NCI-H1048 (cell line): Measurements from ENCODE around the gene INO80B.
"Not testable (repeated sequence)": the region's sequence is repeated elsewhere in the genome, so short reads cannot be mapped to it uniquely, and the experiment has no call there.

Experiments
- DNase-seq: peaks from one replicate; lab custom pipeline; 2025; lab: John Stamatoyannopoulos, UW

The INO80B gene

GRCh38 chr2:74426181-74426758 lies 28.6 kb upstream of the INO80B start:
- no peak for DNase-seq

DNA sequence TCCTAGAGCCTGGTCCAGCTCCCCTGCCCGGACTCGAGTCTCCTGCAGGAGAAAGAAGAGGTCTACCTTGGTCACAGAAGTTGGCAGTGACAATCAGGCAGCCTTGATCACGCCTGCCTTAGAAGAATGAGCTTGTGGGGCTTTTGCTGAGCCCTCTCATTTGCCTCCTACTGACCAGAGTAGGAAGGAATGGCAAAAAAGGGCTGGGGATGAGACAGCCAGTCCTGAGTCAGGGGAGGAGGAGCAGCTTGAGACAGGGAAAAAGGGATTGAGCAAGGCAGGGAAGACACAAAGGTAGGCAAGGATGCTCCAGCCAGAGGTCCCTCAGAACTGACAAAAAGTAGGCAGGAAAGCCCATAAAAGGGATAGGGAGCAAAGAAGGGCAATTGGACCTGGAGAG lies 27.3 kb upstream of the INO80B start:
- no peak for DNase-seq

GRCh38 chr2:74428675-74429074 lies 26.2 kb upstream of the INO80B start:
- no peak for DNase-seq

DNA sequence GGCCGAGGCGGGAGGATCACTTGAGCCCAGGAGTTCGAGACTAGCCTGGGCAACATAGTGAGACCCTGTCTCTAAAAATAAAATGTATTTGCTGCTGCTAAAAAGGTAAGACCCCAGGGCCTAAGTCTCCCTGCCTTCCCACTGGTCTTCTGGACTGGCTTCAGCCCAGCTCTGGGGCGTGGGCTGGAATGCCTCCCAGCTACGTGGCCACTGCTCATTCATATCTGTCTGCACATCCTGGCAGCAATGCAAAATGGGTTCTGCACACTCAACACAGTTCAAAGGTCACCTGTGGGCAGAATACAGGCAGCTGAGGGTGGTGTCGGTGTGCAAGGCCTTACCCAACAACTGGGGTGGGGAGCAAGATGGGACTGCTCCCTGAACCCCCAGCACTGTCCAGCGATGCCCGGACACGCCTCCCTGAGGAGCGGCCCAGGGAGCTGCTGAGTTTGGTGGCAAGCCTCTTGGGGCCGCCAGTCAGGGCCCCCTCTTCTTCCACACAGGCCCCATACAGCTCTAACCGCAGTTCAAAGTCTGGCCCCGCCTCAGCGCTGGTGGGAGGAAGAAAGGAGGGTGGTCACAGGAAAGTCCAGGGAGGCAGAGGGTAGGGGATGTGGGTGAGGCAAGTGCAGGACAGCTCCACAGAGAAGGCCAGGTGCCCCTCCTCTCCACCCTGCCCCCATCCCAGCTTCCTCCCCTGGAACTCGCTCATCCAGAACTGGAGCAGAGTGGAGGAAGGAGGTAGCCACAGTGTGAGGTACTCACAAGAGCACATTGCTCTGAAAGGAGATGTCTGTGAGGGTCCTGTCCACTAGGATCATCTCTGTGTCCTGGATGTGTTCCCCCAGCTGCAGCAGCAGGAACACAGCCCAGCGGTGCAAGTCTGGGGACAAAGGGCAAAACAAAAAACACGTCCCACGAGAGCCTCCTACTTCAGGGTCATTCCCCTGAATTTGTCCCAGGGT lies 25.1 kb upstream of the INO80B start:
- no peak for DNase-seq

- no peak for DNase-seq
These were observed 24.4 kb upstream of the INO80B start for GRCh38 chr2:74430502-74430901.

DNA sequence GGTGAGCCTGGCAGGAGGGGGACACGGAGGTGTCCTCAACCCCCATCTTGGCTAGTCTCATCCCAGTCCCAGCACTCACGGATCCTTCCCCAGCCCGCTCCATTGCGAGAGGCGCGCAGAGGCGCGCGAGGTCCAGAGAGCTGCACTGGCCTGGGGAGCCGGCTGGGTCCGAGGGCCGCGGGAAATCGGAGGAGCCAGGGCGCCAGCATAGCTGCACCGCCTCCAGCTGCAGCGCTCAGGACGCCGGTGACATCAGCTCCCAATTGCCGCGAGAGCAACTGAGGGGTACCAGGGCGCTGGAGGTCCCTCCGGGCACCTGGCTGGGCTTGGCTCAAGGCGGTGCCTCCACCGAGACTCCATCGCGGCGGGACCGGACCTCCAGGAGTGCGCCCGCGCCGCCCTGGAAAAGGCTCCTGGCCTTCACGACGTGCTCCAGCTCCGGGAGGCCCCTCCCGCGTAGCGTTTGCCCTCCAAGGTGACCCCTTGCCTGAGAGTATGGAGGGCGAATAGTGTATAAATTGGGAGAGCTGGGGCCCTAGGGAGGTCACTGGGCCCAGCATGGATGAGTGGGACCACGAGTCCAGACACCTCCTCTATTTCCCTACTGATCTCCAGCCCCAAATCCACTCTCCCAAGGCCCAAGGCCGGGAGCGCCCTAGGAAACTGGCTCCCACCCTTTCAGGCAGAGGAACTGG lies 18.6 kb upstream of the INO80B start:
- no peak for DNase-seq

GRCh38 chr2:74436848-74437695 lies 17.8 kb upstream of the INO80B start:
- no peak for DNase-seq

DNA sequence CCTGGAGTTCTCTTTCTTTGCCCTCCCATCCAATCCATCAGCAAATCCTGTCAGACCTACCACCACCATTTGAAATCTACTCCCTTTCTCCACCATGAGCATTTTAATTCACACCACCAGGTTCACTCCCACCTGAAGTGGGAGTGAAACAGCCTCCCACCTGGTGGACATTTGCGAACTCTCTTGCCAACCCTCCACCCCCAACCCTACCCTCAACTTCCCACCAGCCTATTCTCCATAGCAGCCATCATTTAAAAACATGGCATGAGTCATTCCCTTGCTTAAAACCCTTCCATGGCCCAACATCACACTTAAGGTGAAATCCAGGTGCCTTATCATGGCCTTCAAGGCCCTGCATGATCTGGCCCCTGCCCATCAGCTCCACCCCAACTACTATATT lies 16.6 kb upstream of the INO80B start:
- no peak for DNase-seq

DNA sequence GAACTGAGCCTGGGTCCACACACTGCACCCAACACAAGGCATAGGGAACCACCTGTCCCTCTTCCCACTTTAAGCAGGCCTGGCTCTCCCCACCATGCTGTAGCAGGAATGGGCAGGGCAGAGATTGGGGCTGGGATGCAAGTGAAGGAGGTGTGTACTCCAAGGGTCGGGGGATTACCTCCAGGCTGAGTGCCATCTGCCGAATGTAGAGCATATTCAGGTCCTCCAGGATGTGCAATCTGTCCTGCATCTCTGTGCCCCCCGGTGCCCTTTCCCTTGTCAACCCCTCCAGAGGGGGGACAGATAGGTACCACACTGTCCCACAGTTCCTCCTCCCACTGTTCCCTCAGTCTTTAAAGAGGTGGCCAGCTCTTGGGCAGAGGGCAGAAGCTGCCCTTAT lies 15.5 kb upstream of the INO80B start:
- DNase-seq = no peak

- no peak for DNase-seq
These were observed 15.0 kb upstream of the INO80B start for GRCh38 chr2:74439803-74440377.

DNA sequence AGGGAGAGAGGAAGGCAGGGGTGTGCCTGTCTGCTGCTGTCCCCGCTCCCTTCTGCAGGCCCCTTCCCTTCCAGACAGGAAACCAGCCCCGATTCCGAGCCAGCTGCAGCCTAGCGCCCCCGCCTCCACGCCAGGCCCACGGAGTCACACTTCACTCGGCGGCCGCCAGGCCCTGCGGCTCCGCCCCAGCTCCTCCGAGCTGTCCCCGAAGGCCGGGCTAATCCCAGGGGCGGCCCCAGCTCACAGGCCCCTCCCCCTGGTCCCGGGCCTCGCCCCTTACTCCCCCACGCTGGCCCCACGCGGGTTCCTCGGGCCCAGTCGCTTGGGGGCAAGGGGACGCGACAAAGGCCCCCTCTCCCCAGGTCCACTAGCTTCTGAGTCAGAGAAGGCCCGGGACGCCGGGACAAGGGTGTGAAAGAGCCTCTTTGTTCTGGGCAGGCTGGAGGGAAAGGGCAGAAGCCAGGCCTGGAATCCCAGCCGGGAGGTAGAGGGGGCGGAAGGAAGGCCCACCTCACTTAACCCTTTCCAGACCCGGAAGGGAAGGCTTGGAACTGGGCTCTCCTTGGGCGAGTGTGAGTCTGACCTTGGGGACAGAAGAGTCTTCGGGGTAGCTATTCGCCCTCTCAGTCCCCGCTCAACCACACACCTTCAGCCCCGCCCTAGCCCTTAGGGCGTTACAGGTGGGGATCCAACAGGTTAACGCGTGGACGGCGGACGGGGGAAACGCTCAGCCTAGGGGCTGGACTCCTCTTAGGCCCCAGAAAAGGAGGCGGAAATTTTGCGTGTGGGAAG lies 14.3 kb upstream of the INO80B start:
- DNase-seq = peak; percentile 53

GRCh38 chr2:74441170-74441689 lies 13.7 kb upstream of the INO80B start:
- no peak for DNase-seq

DNA sequence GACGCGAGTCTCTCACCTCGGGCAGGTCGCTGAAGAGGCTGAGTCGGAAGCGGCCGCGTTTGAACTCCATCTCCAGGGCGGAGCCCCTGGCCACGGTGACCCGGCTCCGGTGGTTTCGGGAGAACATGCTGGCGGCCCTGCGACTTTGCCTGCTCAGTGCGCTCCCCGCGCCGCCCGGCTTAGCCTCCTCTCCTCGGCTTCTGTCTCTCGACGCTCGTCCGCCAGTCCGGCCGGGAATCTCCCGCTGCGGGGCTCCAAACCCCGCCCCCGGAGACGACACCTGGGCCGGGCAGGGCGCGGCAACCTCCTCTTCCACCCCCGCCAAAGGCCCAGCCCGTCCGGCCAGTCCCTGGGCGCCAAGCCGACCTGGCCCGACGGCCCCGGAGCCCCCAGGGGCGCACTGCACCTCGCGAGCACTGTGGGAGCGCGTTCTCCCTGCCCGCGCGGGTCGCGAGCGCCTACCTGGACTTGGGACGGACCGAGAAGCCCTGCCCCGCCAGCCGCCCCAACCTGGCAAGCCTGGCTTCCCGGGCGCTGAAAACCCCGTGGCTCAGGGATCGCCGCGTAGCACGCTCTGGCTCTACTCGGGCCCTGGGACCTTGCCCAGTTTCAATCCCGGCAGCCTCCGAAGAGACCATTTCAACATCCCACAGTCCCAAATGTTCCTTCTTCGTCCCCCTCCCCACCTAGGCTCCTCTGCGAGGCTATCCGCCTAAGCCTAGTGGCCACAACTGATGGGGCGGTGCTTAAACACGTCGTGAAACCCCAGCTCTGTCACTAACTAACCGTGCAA lies 13.0 kb upstream of the INO80B start, which contains the start of gene RTKN:
Gene RTKN, minus strand, starts transcription at position 248 of the 793 bp plus-strand sequence. Its CDS starts 121 bp downstream, at position 127.
- DNase-seq = peak; percentile 49

GRCh38 chr2:74442483-74443297 lies 12.2 kb upstream of the INO80B start:
- not testable (repeated sequence) for DNase-seq

- no peak for DNase-seq
These were observed 10.2 kb upstream of the INO80B start for GRCh38 chr2:74444498-74445318.

GRCh38 chr2:74447230-74447999 lies 7.5 kb upstream of the INO80B start:
- DNase-seq = no peak

DNA sequence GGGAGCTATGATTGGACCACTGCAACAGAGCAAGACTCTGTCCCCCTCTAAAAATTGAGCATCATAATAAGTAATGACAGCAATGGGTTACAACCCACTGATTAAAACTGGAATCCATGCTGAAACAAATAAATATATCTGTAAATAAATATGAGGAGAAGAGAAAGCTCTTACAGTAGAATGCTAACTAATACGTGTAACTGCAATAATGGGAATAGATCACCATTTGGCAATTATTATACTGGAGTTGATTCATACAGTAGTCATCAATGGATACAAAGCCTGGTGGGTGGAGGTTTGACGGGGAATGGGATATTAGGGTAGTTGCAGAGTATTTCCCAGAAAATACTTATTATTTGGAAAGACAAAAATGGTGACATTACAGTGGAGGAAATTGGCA lies 6.1 kb upstream of the INO80B start:
- DNase-seq = no peak
